Endothelial cell of umbilical vein (primary cell): ENCODE measurements around the gene EEF1AKMT1. TPM values are rescaled to one million over a fixed set of nuclear protein-coding genes. Genes with fewer than 3 reads are reported as not detected.

Source experiments
- BruUV-seq: library from RNA; stranded (reverse); fragments of 400-500 nt; replicated peaks from 2 replicates; lab custom pipeline; 2021; lab: Mats Ljungman, UMichigan
- CTCF ChIA-PET: fragments of 300-600, 350-600 bp; sonication (Branson Sonifier 250); formaldehyde crosslinking; loops from one replicate; lab custom pipeline; 2021; ENCODE audit warnings: antibody characterized with exemption, inconsistent platforms; lab: Charles Lee
- POLR2A ChIA-PET: fragments of 300-600, 350-600 bp; sonication (Branson Sonifier 250); formaldehyde crosslinking; loops from one replicate; lab custom pipeline; 2021; ENCODE audit warnings: antibody characterized with exemption, inconsistent platforms; lab: Charles Lee
- DNase-seq: peaks from one replicate; pipeline ENCODE4 v3.0.0-alpha.2; 2011; ENCODE audit warnings: low read depth, low spot score
- FAIRE-seq: peaks from 2 replicates; lab custom pipeline; 2011; peaks lifted over from hg19 to GRCh38; lab: Jason Lieb, UNC
- H2AFZ ChIP-seq: 2 replicates; pipeline ENCODE4 v1.6.0; 2012; ENCODE audit warnings: low read depth, low read length, control low read depth, inconsistent platforms
- H3K27ac ChIP-seq: 2 replicates; pipeline ENCODE4 v1.5.1; 2011; ENCODE audit warnings: low read depth, mild to moderate bottlenecking, control low read depth, low read length, moderate library complexity; ENCODE audit not compliant: insufficient read depth
- H3K27me3 ChIP-seq, 2 experiments: 2 replicates each; pipeline versions ENCODE4 v1.6.0 to v1.6.1; 2011; ENCODE audit warnings: low read length in 2 of 2, mixed read lengths in 1 of 2; ENCODE audit not compliant: control insufficient read depth in 2 of 2, insufficient read depth in 2 of 2
- H3K36me3 ChIP-seq, 2 experiments: 2 replicates in 1 of 2; 3 replicates in 1 of 2; pipeline ENCODE4 v1.5.1; 2011; ENCODE audit warnings: low read length in 2 of 2, mild to moderate bottlenecking in 1 of 2, moderate library complexity in 1 of 2; ENCODE audit not compliant: control insufficient read depth in 2 of 2, insufficient read depth in 2 of 2; ENCODE audit errors: extremely low read depth in 1 of 2
- H3K4me1 ChIP-seq: 3 replicates; pipeline ENCODE4 v1.5.1; 2011; ENCODE audit warnings: mild to moderate bottlenecking, low read length; ENCODE audit not compliant: control insufficient read depth, insufficient read depth; ENCODE audit errors: extremely low read depth
- H3K4me2 ChIP-seq: 2 replicates; pipeline ENCODE4 v1.6.1; 2011; ENCODE audit warnings: low read length, control low read depth, mixed read lengths; ENCODE audit not compliant: insufficient read depth
- H3K4me3 ChIP-seq, 3 experiments: fragments of 200-600 bp in 1 of 3; sonication (generic), shearing (Covaris generic) in 1 of 3; replicated peaks in 1 of 3; 2 replicates each; pipeline ENCODE4 v1.5.1; 2011 to 2016; ENCODE audit warnings: control low read depth in 3 of 3, low read length in 3 of 3, mild to moderate bottlenecking in 2 of 3, inconsistent platforms in 1 of 3, low read depth in 1 of 3, moderate library complexity in 1 of 3; ENCODE audit not compliant: insufficient read depth in 1 of 3
- H3K79me2 ChIP-seq: 2 replicates; pipeline ENCODE4 v1.6.0; 2012; ENCODE audit warnings: low read length, inconsistent platforms; ENCODE audit not compliant: control insufficient read depth, insufficient read depth
- H3K9ac ChIP-seq: replicated peaks from 2 replicates; pipeline ENCODE3; 2011; ENCODE audit warnings: low read length, control low read depth; ENCODE audit not compliant: insufficient read depth; ENCODE audit errors: extremely low read depth
- H3K9me1 ChIP-seq: replicated peaks from 3 replicates; pipeline ENCODE4 v1.6.0; 2011; ENCODE audit warnings: mild to moderate bottlenecking, low read length; ENCODE audit not compliant: control insufficient read depth, insufficient read depth; ENCODE audit errors: extremely low read depth
- H3K9me3 ChIP-seq: replicated peaks from 2 replicates; pipeline ENCODE4 v1.5.1; 2012; ENCODE audit warnings: low read length, inconsistent platforms; ENCODE audit not compliant: control insufficient read depth, insufficient read depth
- H4K20me1 ChIP-seq: replicated peaks from 2 replicates; pipeline ENCODE3; 2011; ENCODE audit warnings: mild to moderate bottlenecking, low read length; ENCODE audit not compliant: control insufficient read depth, insufficient read depth; ENCODE audit errors: extremely low read depth
- EZH2 ChIP-seq: IDR thresholded peaks from 2 replicates; pipeline ENCODE4 v1.6.1; 2012; ENCODE audit warnings: borderline replicate concordance, low read depth, mild to moderate bottlenecking, moderate library complexity, low read length, inconsistent platforms; ENCODE audit not compliant: severe bottlenecking
- FOS ChIP-seq: IDR thresholded peaks from 2 replicates; pipeline ENCODE4 v1.6.1; 2011; ENCODE audit warnings: mild to moderate bottlenecking, low read length, moderate library complexity, borderline replicate concordance; ENCODE audit not compliant: insufficient read depth
- GATA2 ChIP-seq: IDR thresholded peaks from 2 replicates; pipeline ENCODE4 v1.7.0; 2011; ENCODE audit warnings: low read depth, mild to moderate bottlenecking, moderate library complexity, mixed read lengths, low read length; ENCODE audit not compliant: insufficient read length, insufficient read depth
- JUN ChIP-seq: IDR thresholded peaks from 2 replicates; pipeline ENCODE4 v1.6.1; 2011; ENCODE audit warnings: borderline replicate concordance, low read depth; ENCODE audit not compliant: insufficient read length, insufficient read depth
- MYC ChIP-seq: IDR thresholded peaks from one replicate; pipeline ENCODE4 v1.6.1; 2011; ENCODE audit warnings: mild to moderate bottlenecking, low read depth, low read length
- POLR2A ChIP-seq: IDR thresholded peaks from 2 replicates; pipeline ENCODE4 v1.6.1; 2012; ENCODE audit warnings: low read depth, mild to moderate bottlenecking, control low read depth, low read length
- POLR2AphosphoS5 ChIP-seq: IDR thresholded peaks from 2 replicates; pipeline ENCODE4 v1.6.1; 2012; ENCODE audit warnings: low read depth, mild to moderate bottlenecking, control low read depth, low read length, moderate library complexity; ENCODE audit not compliant: insufficient read depth
- dilution Hi-C: fragments of 300-500 bp; cut with MboI; formaldehyde crosslinking; loops from one replicate; pipeline ENCODE4 v1.15.0; 2019; ENCODE audit warnings: low sequenced_read_pairs; ENCODE audit not compliant: extremely low pct_ligation_motif_present
- intact Hi-C: fragments of 100-400 bp; cut with micrococcal nuclease; formaldehyde crosslinking; loops from one replicate; pipeline ENCODE4 v1.10.0; 2022
- polyA plus RNA-seq, 4 experiments: library from polyadenylated mRNA; depleted of rRNA in 3 of 4; stranded (reverse) in 3 of 4; unstranded in 1 of 4; fragments of >200 nt; gene quantifications; 2 replicates each; pipeline versions ENCODE4 v1.2.1 to v1.2.3, GENCODE V29; 2011 to 2012; ENCODE audit warnings: missing spikeins in 1 of 4
- total RNA-seq: library from RNA; stranded (reverse); gene quantifications from 2 replicates; pipeline ENCODE4 v1.2.3, GENCODE V29; 2021
- TF ChIP-seq, protein P1 (sequence below), 2 donors: IDR thresholded peaks; 1 replicate in 1 of 2; 2 replicates in 1 of 2; pipeline ENCODE4 v1.5.1; 2011; ENCODE audit warnings: low read length in 2 of 2, mild to moderate bottlenecking in 2 of 2, moderate library complexity in 2 of 2, control low read depth in 1 of 2, inconsistent platforms in 1 of 2, low read depth in 1 of 2; ENCODE audit not compliant: insufficient read depth in 1 of 2; ENCODE audit errors: extremely low read depth in 1 of 2
- TF ChIP-seq, protein P2 (sequence below): IDR thresholded peaks from 2 replicates; pipeline ENCODE4 v1.6.1; 2011; ENCODE audit not compliant: insufficient read depth, insufficient read length

The EEF1AKMT1 gene
- total and polyA plus RNA-seq, 2 donors (not counting 3 experiments of a cell fraction or from before 2014, with no cell fraction given), result 9.0 to 11.1 TPM

DNA sequence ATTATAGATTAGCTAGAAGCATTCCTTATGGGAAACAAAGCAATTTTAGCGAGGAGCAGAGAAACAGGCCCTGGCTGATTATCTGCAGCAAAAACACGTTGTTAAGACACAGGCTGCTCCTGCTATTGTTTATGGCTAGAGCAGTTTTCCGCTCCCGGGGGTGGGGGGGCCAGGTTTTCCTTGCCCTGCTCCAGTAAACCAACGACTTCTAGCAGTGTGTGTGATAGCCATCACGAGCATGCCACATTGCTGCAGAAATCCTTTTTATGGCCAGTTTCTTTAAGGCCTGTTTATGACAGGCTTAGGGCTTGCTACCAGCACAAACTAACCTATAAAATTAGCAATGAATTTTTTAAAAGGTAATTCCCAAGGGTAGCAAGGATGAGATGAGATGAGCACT, 88.7 kb downstream of the EEF1AKMT1 start:
- FAIRE-seq, result peak; percentile 35

More for the DNA sequence above, 88.7 kb downstream of the EEF1AKMT1 start:
- Histone ChIP-seq H3K27me3 (no peaks in the 10 kb centered on the region), H3K9me3 (no peaks in the 10 kb centered on the region), H3K4me3 (no peak overlapping the region), H3K79me2 (no peaks in the 10 kb centered on the region), H3K9ac (no peak overlapping the region), H3K4me2 (no peak overlapping the region), H3K36me3 (no peaks in the 10 kb centered on the region), H3K4me1 (no peaks in the 10 kb centered on the region), H2AFZ (peak overlapping the region; percentile 24), H3K9me1 (no peaks in the 10 kb centered on the region), H3K27ac (no peak overlapping the region), H4K20me1 (no peaks in the 10 kb centered on the region)
- ChIA-PET POLR2A (no interaction called here), CTCF (interaction anchor here (0.7 to 1.4 kb wide), 2 partner anchors 19 to 180 kb away, joined by 3 to 4 read pairs; partner anchors contain the start of gene IL17D)
- TF ChIP-seq FOS (no peak), GATA2 (no peak), POLR2A (no peak), POLR2AphosphoS5 (no peak), MYC (no peak), EZH2 (no peak), JUN (no peak)
- TF ChIP-seq, protein P1, sequence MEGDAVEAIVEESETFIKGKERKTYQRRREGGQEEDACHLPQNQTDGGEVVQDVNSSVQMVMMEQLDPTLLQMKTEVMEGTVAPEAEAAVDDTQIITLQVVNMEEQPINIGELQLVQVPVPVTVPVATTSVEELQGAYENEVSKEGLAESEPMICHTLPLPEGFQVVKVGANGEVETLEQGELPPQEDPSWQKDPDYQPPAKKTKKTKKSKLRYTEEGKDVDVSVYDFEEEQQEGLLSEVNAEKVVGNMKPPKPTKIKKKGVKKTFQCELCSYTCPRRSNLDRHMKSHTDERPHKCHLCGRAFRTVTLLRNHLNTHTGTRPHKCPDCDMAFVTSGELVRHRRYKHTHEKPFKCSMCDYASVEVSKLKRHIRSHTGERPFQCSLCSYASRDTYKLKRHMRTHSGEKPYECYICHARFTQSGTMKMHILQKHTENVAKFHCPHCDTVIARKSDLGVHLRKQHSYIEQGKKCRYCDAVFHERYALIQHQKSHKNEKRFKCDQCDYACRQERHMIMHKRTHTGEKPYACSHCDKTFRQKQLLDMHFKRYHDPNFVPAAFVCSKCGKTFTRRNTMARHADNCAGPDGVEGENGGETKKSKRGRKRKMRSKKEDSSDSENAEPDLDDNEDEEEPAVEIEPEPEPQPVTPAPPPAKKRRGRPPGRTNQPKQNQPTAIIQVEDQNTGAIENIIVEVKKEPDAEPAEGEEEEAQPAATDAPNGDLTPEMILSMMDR (IDR thresholded peaks at IDR 0.05; ENCODE audit: extremely low read depth in 1 of 2, insufficient read depth in 1 of 2, low read depth in 1 of 2, low read length in 2 of 2), result no peak
- TF ChIP-seq, protein P2, sequence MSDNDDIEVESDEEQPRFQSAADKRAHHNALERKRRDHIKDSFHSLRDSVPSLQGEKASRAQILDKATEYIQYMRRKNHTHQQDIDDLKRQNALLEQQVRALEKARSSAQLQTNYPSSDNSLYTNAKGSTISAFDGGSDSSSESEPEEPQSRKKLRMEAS, result no peak
- dilution Hi-C loops, result no loop called here
- DNase-seq, result peak; percentile 32
- no TSS peak for BruUV-seq
- intact Hi-C loops, result no loop called here
